ENCODE results near the gene NTM.

The NTM gene

DNA sequence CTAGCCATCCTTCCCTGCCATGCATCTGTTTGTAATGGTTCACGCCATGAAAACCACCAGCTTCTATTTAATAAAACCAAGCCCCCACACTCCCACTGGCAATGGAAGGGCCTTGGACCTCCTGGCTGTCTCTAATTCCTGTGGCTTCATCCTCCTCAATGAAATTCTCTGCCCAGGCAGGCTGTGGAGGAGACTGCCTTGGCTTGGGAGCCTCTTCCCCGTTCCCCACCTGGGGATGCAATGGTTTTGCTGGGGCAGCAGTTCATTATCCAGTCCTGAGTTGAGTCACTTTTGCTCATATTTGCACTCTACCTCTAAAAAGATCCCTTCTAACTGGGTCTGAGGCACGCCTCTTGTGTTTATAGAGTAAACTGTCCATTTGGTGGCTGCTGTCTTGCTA lies 515.8 kb downstream of the NTM start:
- Histone ChIP-seq H2BK5ac (ENCODE audit: low read depth, low read length, poor library complexity, severe bottlenecking) (peak overlapping the region; percentile 40), H2BK12ac (ENCODE audit: low read length in 2 of 2) (no peak overlapping the region), H3K9me3 (ENCODE audit: control insufficient read depth, low read length) (no peaks in the 10 kb centered on the region), H3K27ac (ENCODE audit: low read length, poor library complexity, severe bottlenecking) (peak overlapping the region; percentile 11), H3K27me3 (ENCODE audit: control insufficient read depth in 1 of 2, insufficient read depth in 1 of 2, low read length in 2 of 2) (no peaks in the 10 kb centered on the region), H3K4me1 (ENCODE audit: control insufficient read depth, insufficient read depth, low read depth, low read length) (peaks cover 28% of the 10 kb centered on the region), H4K8ac (ENCODE audit: low read length) (no peak overlapping the region), H3K79me1 (replicated peaks; ENCODE audit: low read length, poor library complexity, severe bottlenecking) (no peaks in the 10 kb centered on the region), H3K36me3 (ENCODE audit: control insufficient read depth in 1 of 2, insufficient read depth in 2 of 2, low read depth in 1 of 2, low read length in 2 of 2) (no peaks in the 10 kb centered on the region), H4K91ac (ENCODE audit: low read length) (no peak overlapping the region), H2BK15ac (ENCODE audit: low read depth, poor library complexity, severe bottlenecking) (no peak overlapping the region), H2AK5ac (ENCODE audit: low read length, severe bottlenecking) (peak overlapping the region; percentile 15), H3K4ac (ENCODE audit: low read depth in 1 of 2, low read length in 2 of 2) (no peak overlapping the region), H3K23ac (ENCODE audit: low read length in 2 of 2) (peak overlapping the region in 1 of 2 experiments; percentile 67), H2AFZ (ENCODE audit: low read depth, low read length) (no peak overlapping the region), H2BK120ac (ENCODE audit: low read depth, low read length) (no peak overlapping the region), H3K4me2 (ENCODE audit: low read length, poor library complexity, severe bottlenecking) (no peak overlapping the region), H3K14ac (ENCODE audit: low read length in 2 of 2) (no peak overlapping the region), H3K18ac (ENCODE audit: low read depth in 1 of 2, low read length in 2 of 2) (peak overlapping the region in 1 of 2 experiments; percentile 31), H3K9ac (ENCODE audit: low read length) (no peak overlapping the region), H3K4me3 (ENCODE audit: insufficient read depth in 1 of 2, low read depth in 1 of 2, low read length in 2 of 2) (no peak overlapping the region)
- no peak for DNase-seq
- WGBS, result 79% methylated on average over 3 of the region's 3 CpGs

DNA sequence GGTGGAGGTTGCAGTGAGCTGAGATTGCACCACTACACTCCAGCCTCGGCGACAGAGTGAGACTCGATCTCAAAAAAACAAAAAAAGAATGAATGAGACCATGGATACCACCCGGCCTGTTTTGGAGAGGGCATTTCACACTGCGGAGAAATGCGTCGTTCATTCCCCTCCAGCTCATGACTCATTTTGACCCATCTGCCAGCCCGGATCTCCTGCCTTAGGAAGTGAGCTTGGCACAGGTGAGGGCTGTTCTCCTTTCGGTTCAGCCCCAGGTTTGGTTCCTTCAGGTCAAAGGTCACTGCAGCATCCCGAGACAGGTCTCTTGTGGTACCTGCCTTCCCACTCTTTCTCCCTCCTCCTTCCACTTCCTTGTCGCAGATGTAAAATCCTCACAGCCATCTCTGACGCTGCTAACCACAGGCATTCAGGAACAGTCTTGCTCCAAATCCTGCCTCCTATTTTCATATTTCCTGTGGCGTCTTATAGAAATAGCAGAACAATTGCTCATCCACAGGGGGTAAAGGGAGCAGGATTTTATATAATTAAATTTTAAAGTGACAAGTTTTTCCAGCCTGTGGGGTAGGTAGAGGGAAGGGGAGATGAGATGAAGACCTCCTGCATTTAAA lies 517.9 kb downstream of the NTM start:
- Histone ChIP-seq H2BK5ac (ENCODE audit: low read depth, low read length, poor library complexity, severe bottlenecking) (peak overlapping the region; percentile 89), H3K27me3 (ENCODE audit: control insufficient read depth in 1 of 2, insufficient read depth in 1 of 2, low read length in 2 of 2) (no peaks in the 10 kb centered on the region), H3K23ac (ENCODE audit: low read length in 2 of 2) (no peak overlapping the region), H3K18ac (ENCODE audit: low read depth in 1 of 2, low read length in 2 of 2) (peak overlapping the region; percentile 54 to 58), H3K9me3 (ENCODE audit: control insufficient read depth, low read length) (no peaks in the 10 kb centered on the region), H4K8ac (ENCODE audit: low read length) (no peak overlapping the region), H3K4me2 (ENCODE audit: low read length, poor library complexity, severe bottlenecking) (peak overlapping the region; percentile 34), H3K36me3 (ENCODE audit: control insufficient read depth in 1 of 2, insufficient read depth in 2 of 2, low read depth in 1 of 2, low read length in 2 of 2) (no peaks in the 10 kb centered on the region), H2BK15ac (ENCODE audit: low read depth, poor library complexity, severe bottlenecking) (no peak overlapping the region), H3K79me1 (replicated peaks; ENCODE audit: low read length, poor library complexity, severe bottlenecking) (no peaks in the 10 kb centered on the region), H3K4ac (ENCODE audit: low read depth in 1 of 2, low read length in 2 of 2) (peak overlapping the region; percentile 20 to 25), H4K91ac (ENCODE audit: low read length) (peak overlapping the region; percentile 34), H3K27ac (ENCODE audit: low read length, poor library complexity, severe bottlenecking) (peak overlapping the region; percentile 97), H3K4me1 (ENCODE audit: control insufficient read depth, insufficient read depth, low read depth, low read length) (peaks cover 28% of the 10 kb centered on the region), H2BK12ac (ENCODE audit: low read length in 2 of 2) (peak overlapping the region; percentile 38 to 59), H3K4me3 (ENCODE audit: insufficient read depth in 1 of 2, low read depth in 1 of 2, low read length in 2 of 2) (no peak overlapping the region), H2AK5ac (ENCODE audit: low read length, severe bottlenecking) (peak overlapping the region; percentile 54), H2AFZ (ENCODE audit: low read depth, low read length) (no peak overlapping the region), H3K14ac (ENCODE audit: low read length in 2 of 2) (no peak overlapping the region), H2BK120ac (ENCODE audit: low read depth, low read length) (peak overlapping the region; percentile 15), H3K9ac (ENCODE audit: low read length) (peak overlapping the region; percentile 86)
- 28% methylated on average over 13 of the region's 13 CpGs for WGBS
- peak; percentile 92 for DNase-seq

DNA sequence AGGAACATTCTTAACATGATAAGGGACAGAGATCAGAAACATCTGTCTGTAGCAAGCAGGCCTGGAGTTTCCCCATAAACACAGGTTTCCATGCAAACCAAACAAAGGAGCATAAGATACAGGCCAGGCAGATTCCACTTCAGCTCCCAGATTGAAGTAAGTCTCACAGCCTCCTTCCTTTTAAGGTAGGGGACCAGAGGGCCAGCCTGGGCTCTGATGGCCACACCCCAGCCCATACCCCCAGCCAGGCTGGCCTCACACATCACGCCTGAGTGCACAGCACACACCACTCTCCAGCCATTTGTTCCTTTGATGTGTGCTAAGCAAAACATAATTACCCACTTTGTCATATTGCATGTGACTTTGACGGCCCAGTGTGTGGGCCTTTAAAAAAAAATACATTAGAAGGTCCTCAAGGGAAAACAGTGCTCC lies 518.7 kb downstream of the NTM start:
- peak overlapping the region; percentile 67 for H4K91ac ChIP-seq (ENCODE audit: low read length)
- no peak overlapping the region for H2AFZ ChIP-seq (ENCODE audit: low read depth, low read length)
- no peak overlapping the region for H4K8ac ChIP-seq (ENCODE audit: low read length)
- H3K27ac ChIP-seq (ENCODE audit: low read length, poor library complexity, severe bottlenecking), result peak overlapping the region; percentile 97
- H3K36me3 ChIP-seq (ENCODE audit: control insufficient read depth in 1 of 2, insufficient read depth in 2 of 2, low read depth in 1 of 2, low read length in 2 of 2), result no peaks in the 10 kb centered on the region
- H2BK5ac ChIP-seq (ENCODE audit: low read depth, low read length, poor library complexity, severe bottlenecking), result peak overlapping the region; percentile 89
- H3K4me1 ChIP-seq (ENCODE audit: control insufficient read depth, insufficient read depth, low read depth, low read length), result peaks cover 30% of the 10 kb centered on the region
- H3K79me1 ChIP-seq (replicated peaks; ENCODE audit: low read length, poor library complexity, severe bottlenecking), result no peaks in the 10 kb centered on the region
- peak overlapping the region; percentile 71 to 84 for H3K18ac ChIP-seq (ENCODE audit: low read depth in 1 of 2, low read length in 2 of 2)
- H2BK12ac ChIP-seq (ENCODE audit: low read length in 2 of 2), result peak overlapping the region in 1 of 2 experiments; percentile 79
- H2AK5ac ChIP-seq (ENCODE audit: low read length, severe bottlenecking), result no peak overlapping the region
- no peaks in the 10 kb centered on the region for H3K27me3 ChIP-seq (ENCODE audit: control insufficient read depth in 1 of 2, insufficient read depth in 1 of 2, low read length in 2 of 2)
- no peak overlapping the region for H3K4me2 ChIP-seq (ENCODE audit: low read length, poor library complexity, severe bottlenecking)
- no peak overlapping the region for H2BK15ac ChIP-seq (ENCODE audit: low read depth, poor library complexity, severe bottlenecking)
- H3K9ac ChIP-seq (ENCODE audit: low read length), result peak overlapping the region; percentile 86
- H2BK120ac ChIP-seq (ENCODE audit: low read depth, low read length), result no peak overlapping the region
- peak; percentile 98 for DNase-seq
- WGBS, result 4% methylated on average over 2 of the region's 2 CpGs
- no peak overlapping the region for H3K4me3 ChIP-seq (ENCODE audit: insufficient read depth in 1 of 2, low read depth in 1 of 2, low read length in 2 of 2)
- no peaks in the 10 kb centered on the region for H3K9me3 ChIP-seq (ENCODE audit: control insufficient read depth, low read length)
- H3K23ac ChIP-seq (ENCODE audit: low read length in 2 of 2), result no peak overlapping the region
- H3K14ac ChIP-seq (ENCODE audit: low read length in 2 of 2), result no peak overlapping the region
- peak overlapping the region in 1 of 2 experiments; percentile 9 for H3K4ac ChIP-seq (ENCODE audit: low read depth in 1 of 2, low read length in 2 of 2)

- Histone ChIP-seq H3K9me3 (ENCODE audit: control insufficient read depth, low read length) (no peaks in the 10 kb centered on the region), H2BK5ac (ENCODE audit: low read depth, low read length, poor library complexity, severe bottlenecking) (no peak overlapping the region), H4K8ac (ENCODE audit: low read length) (no peak overlapping the region), H3K18ac (ENCODE audit: low read depth in 1 of 2, low read length in 2 of 2) (peak overlapping the region in 1 of 2 experiments; percentile 52), H2AFZ (ENCODE audit: low read depth, low read length) (no peak overlapping the region), H4K91ac (ENCODE audit: low read length) (no peak overlapping the region), H3K23ac (ENCODE audit: low read length in 2 of 2) (no peak overlapping the region), H3K4ac (ENCODE audit: low read depth in 1 of 2, low read length in 2 of 2) (peak overlapping the region in 1 of 2 experiments; percentile 38), H3K4me1 (ENCODE audit: control insufficient read depth, insufficient read depth, low read depth, low read length) (peaks cover 26% of the 10 kb centered on the region), H2AK5ac (ENCODE audit: low read length, severe bottlenecking) (peak overlapping the region; percentile 12), H2BK15ac (ENCODE audit: low read depth, poor library complexity, severe bottlenecking) (no peak overlapping the region), H3K36me3 (ENCODE audit: control insufficient read depth in 1 of 2, insufficient read depth in 2 of 2, low read depth in 1 of 2, low read length in 2 of 2) (no peaks in the 10 kb centered on the region), H3K4me2 (ENCODE audit: low read length, poor library complexity, severe bottlenecking) (no peak overlapping the region), H3K27me3 (ENCODE audit: control insufficient read depth in 1 of 2, insufficient read depth in 1 of 2, low read length in 2 of 2) (no peaks in the 10 kb centered on the region), H3K9ac (ENCODE audit: low read length) (peak overlapping the region; percentile 86), H3K4me3 (ENCODE audit: insufficient read depth in 1 of 2, low read depth in 1 of 2, low read length in 2 of 2) (no peak overlapping the region), H3K79me1 (replicated peaks; ENCODE audit: low read length, poor library complexity, severe bottlenecking) (no peaks in the 10 kb centered on the region), H3K27ac (ENCODE audit: low read length, poor library complexity, severe bottlenecking) (peak overlapping the region; percentile 97), H3K14ac (ENCODE audit: low read length in 2 of 2) (no peak overlapping the region), H2BK120ac (ENCODE audit: low read depth, low read length) (peak overlapping the region; percentile 11), H2BK12ac (ENCODE audit: low read length in 2 of 2) (peak overlapping the region in 1 of 2 experiments; percentile 57)
- DNase-seq, result peak; percentile 85
- WGBS, result 17% methylated on average over 3 of the region's 4 CpGs
Observed at GRCh38 chr11:131889760-131890581, 519.6 kb downstream of the NTM start.

Data from mesenchymal stem cell (in vitro differentiated cells and primary cell).